ENCODE data around the gene EIF3F. TPM values are rescaled to one million over a fixed set of nuclear protein-coding genes. Genes with fewer than 3 reads are reported as not detected.

Gene EIF3F
- polyA plus RNA-seq, 1 donor from 2014 or later: 266 TPM

- Histone ChIP-seq H3K4me3 (ENCODE audit: low read length) (no peak overlapping the region), H3K4me2 (ENCODE audit: low read length) (no peak overlapping the region), H3K79me2 (replicated peaks; ENCODE audit: insufficient read depth, low read length) (peaks cover 16% of the 10 kb centered on the region), H3K36me3 (ENCODE audit: insufficient read depth, low read length) (no peaks in the 10 kb centered on the region), H3K27ac (ENCODE audit: low read length) (no peak overlapping the region), H3K9ac (ENCODE audit: low read length) (no peak overlapping the region), H2AFZ (ENCODE audit: low read depth, low read length) (no peak overlapping the region), H3K9me2 (ENCODE audit: insufficient read depth, low read length) (no peaks in the 10 kb centered on the region), H3K27me3 (ENCODE audit: insufficient read depth, low read depth, low read length) (no peaks in the 10 kb centered on the region), H3K9me3 (ENCODE audit: low read length) (no peaks in the 10 kb centered on the region), H3F3A (ENCODE audit: insufficient read depth, low read length, poor library complexity, severe bottlenecking) (no peaks in the 10 kb centered on the region), H4K20me1 (ENCODE audit: insufficient read depth) (no peaks in the 10 kb centered on the region)
- TF ChIP-seq EZH2 (IDR thresholded peaks at IDR 0.05; ENCODE audit: borderline replicate concordance, insufficient read depth, low read length, poor library complexity, severe bottlenecking) (no peak), POLR2AphosphoS5 (IDR thresholded peaks at IDR 0.05) (no peak), CTCF (IDR thresholded peaks at IDR 0.05; ENCODE audit: poor library complexity, severe bottlenecking) (no peak), MXI1 (conservative IDR thresholded peaks at IDR 0.05; ENCODE audit: poor library complexity, severe bottlenecking) (no peak), REST (IDR thresholded peaks at IDR 0.05; ENCODE audit: borderline replicate concordance) (no peak), RAD21 (conservative IDR thresholded peaks at IDR 0.05) (no peak), EP300 (conservative IDR thresholded peaks at IDR 0.05; ENCODE audit: poor library complexity, severe bottlenecking) (no peak), TAF1 (IDR thresholded peaks at IDR 0.05; ENCODE audit: low read depth) (no peak), SMC3 (conservative IDR thresholded peaks at IDR 0.05; ENCODE audit: poor library complexity) (no peak)
These were observed 54.4 kb downstream of the EIF3F start for GRCh38 chr11:8041576-8041975.

- no peak for TF ChIP-seq MXI1 (conservative IDR thresholded peaks at IDR 0.05; ENCODE audit: poor library complexity, severe bottlenecking)
- TF ChIP-seq RAD21 (conservative IDR thresholded peaks at IDR 0.05): no peak
- no peak for TF ChIP-seq EP300 (conservative IDR thresholded peaks at IDR 0.05; ENCODE audit: poor library complexity, severe bottlenecking)
- no peak for TF ChIP-seq CTCF (IDR thresholded peaks at IDR 0.05; ENCODE audit: poor library complexity, severe bottlenecking)
- TF ChIP-seq TAF1 (IDR thresholded peaks at IDR 0.05; ENCODE audit: low read depth): no peak
- TF ChIP-seq EZH2 (IDR thresholded peaks at IDR 0.05; ENCODE audit: borderline replicate concordance, insufficient read depth, low read length, poor library complexity, severe bottlenecking): no peak
- no peak for TF ChIP-seq POLR2AphosphoS5 (IDR thresholded peaks at IDR 0.05)
- no peak for TF ChIP-seq SMC3 (conservative IDR thresholded peaks at IDR 0.05; ENCODE audit: poor library complexity)
- TF ChIP-seq REST (IDR thresholded peaks at IDR 0.05; ENCODE audit: borderline replicate concordance): no peak
- H3F3A ChIP-seq (ENCODE audit: insufficient read depth, low read length, poor library complexity, severe bottlenecking): no peaks in the 10 kb centered on the region
- no peak overlapping the region for H3K9ac ChIP-seq (ENCODE audit: low read length)
- no peaks in the 10 kb centered on the region for H3K27me3 ChIP-seq (ENCODE audit: insufficient read depth, low read depth, low read length)
- H3K27ac ChIP-seq (ENCODE audit: low read length): no peak overlapping the region
- peaks cover 4% of the 10 kb centered on the region for H3K79me2 ChIP-seq (replicated peaks; ENCODE audit: insufficient read depth, low read length)
- H2AFZ ChIP-seq (ENCODE audit: low read depth, low read length): no peak overlapping the region
- H3K4me3 ChIP-seq (ENCODE audit: low read length): no peak overlapping the region
- no peaks in the 10 kb centered on the region for H3K36me3 ChIP-seq (ENCODE audit: insufficient read depth, low read length)
- H4K20me1 ChIP-seq (ENCODE audit: insufficient read depth): no peaks in the 10 kb centered on the region
- H3K4me2 ChIP-seq (ENCODE audit: low read length): no peak overlapping the region
- no peaks in the 10 kb centered on the region for H3K9me2 ChIP-seq (ENCODE audit: insufficient read depth, low read length)
- H3K9me3 ChIP-seq (ENCODE audit: low read length): no peaks in the 10 kb centered on the region
These were observed 56.6 kb downstream of the EIF3F start for GRCh38 chr11:8043756-8044155.

Measured in neural cell (in vitro differentiated cells).